ENCODE measurements around the gene SNPH.

- TF ChIP-seq TAF1 (IDR thresholded peaks at IDR 0.05; ENCODE audit: borderline replicate concordance, insufficient read depth, low read length) (no peak), POLR2AphosphoS5 (IDR thresholded peaks at IDR 0.05; ENCODE audit: low read depth, low read length) (no peak), REST (IDR thresholded peaks at IDR 0.05; ENCODE audit: insufficient read depth in 1 of 2, low read depth in 2 of 2, low read length in 2 of 2) (no peak), SIN3A (IDR thresholded peaks at IDR 0.05; ENCODE audit: borderline replicate concordance, insufficient read depth, low read length) (no peak), FOXP2 (optimal IDR thresholded peaks at IDR 0.05; ENCODE audit: borderline replicate concordance, extremely low read depth, extremely low read length, insufficient read depth) (no peak)
Measured at GRCh38 chr20:1263853-1264252, 2.2 kb upstream of the SNPH start.

All from PFSK-1 (cell line).